Neural cell (in vitro differentiated cells): ENCODE results near the gene CSNK1G3.

Experiments
- EP300 ChIP-seq: fragments of 450-650 bp; conservative IDR thresholded peaks from 2 replicates; pipeline ENCODE4 v1.6.1; 2014; ENCODE audit warnings: antibody characterized with exemption, mild to moderate bottlenecking, moderate library complexity; ENCODE audit not compliant: poor library complexity, severe bottlenecking
- EZH2 ChIP-seq: fragments of 200-600, 300-800 bp; shearing (Covaris generic), sonication (generic); IDR thresholded peaks from 2 replicates; pipeline ENCODE4 v1.6.1; 2014; ENCODE audit warnings: antibody characterized with exemption, low read length, borderline replicate concordance, mild to moderate bottlenecking; ENCODE audit not compliant: insufficient read depth, poor library complexity, severe bottlenecking
- POLR2AphosphoS5 ChIP-seq: IDR thresholded peaks from 2 replicates; pipeline ENCODE4 v1.6.1; 2012
- RAD21 ChIP-seq: fragments of 450-650 bp; conservative IDR thresholded peaks from 2 replicates; pipeline ENCODE4 v1.6.1; 2014; ENCODE audit warnings: antibody characterized with exemption, mild to moderate bottlenecking, moderate library complexity
- SMC3 ChIP-seq: fragments of 450-650 bp; conservative IDR thresholded peaks from 2 replicates; pipeline ENCODE4 v1.6.1; 2014; ENCODE audit warnings: antibody characterized with exemption, mild to moderate bottlenecking, moderate library complexity; ENCODE audit not compliant: poor library complexity
- TAF1 ChIP-seq: IDR thresholded peaks from 2 replicates; pipeline ENCODE4 v1.6.1; 2012; ENCODE audit warnings: low read depth
- TF ChIP-seq, protein P1 (sequence below): fragments of 450-650 bp; IDR thresholded peaks from 2 replicates; pipeline ENCODE4 v1.5.1; 2014; ENCODE audit warnings: antibody characterized with exemption, mild to moderate bottlenecking, moderate library complexity; ENCODE audit not compliant: poor library complexity, severe bottlenecking

- TF ChIP-seq, protein P1, sequence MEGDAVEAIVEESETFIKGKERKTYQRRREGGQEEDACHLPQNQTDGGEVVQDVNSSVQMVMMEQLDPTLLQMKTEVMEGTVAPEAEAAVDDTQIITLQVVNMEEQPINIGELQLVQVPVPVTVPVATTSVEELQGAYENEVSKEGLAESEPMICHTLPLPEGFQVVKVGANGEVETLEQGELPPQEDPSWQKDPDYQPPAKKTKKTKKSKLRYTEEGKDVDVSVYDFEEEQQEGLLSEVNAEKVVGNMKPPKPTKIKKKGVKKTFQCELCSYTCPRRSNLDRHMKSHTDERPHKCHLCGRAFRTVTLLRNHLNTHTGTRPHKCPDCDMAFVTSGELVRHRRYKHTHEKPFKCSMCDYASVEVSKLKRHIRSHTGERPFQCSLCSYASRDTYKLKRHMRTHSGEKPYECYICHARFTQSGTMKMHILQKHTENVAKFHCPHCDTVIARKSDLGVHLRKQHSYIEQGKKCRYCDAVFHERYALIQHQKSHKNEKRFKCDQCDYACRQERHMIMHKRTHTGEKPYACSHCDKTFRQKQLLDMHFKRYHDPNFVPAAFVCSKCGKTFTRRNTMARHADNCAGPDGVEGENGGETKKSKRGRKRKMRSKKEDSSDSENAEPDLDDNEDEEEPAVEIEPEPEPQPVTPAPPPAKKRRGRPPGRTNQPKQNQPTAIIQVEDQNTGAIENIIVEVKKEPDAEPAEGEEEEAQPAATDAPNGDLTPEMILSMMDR, result no peak
- no peak for TF ChIP-seq POLR2AphosphoS5
- TF ChIP-seq EZH2, result no peak
- no peak for TF ChIP-seq EP300
- TF ChIP-seq SMC3, result peak; percentile 9
- no peak for TF ChIP-seq TAF1
- TF ChIP-seq RAD21, result no peak
These were observed 99.4 kb downstream of the CSNK1G3 start for GRCh38 chr5:123611406-123611709.
